NCI-H526 (cell line): ENCODE results near the gene MSANTD2.

Experiments used
- DNase-seq, 2 experiments: peaks; one replicate each; lab custom pipeline; 2025; lab: John Stamatoyannopoulos, UW

The MSANTD2 gene

GRCh38 chr11:124800226-124800929 is at the start of gene MSANTD2:
MSANTD2 (minus strand) TSS chr11:124800406; CDS start chr11:124800380, 26 bp downstream.
- DNase-seq: peak; percentile 73 to 94

- DNase-seq: no peak
Measured at GRCh38 chr11:124846070-124846673, 46.0 kb upstream of the MSANTD2 start.

- DNase-seq: no peak
Measured at GRCh38 chr11:124844664-124845079, 44.5 kb upstream of the MSANTD2 start.

GRCh38 chr11:124843616-124843910 is 43.4 kb upstream of the MSANTD2 start:
- no peak for DNase-seq

GRCh38 chr11:124842305-124842704 is 42.1 kb upstream of the MSANTD2 start:
- no peak for DNase-seq

- DNase-seq: no peak
Measured at GRCh38 chr11:124841840-124842239, 41.6 kb upstream of the MSANTD2 start.

GRCh38 chr11:124841201-124841600 is 41.0 kb upstream of the MSANTD2 start:
- no peak for DNase-seq

GRCh38 chr11:124840666-124841065 is 40.5 kb upstream of the MSANTD2 start:
- DNase-seq: no peak

- DNase-seq: no peak
Measured at GRCh38 chr11:124839972-124840621, 39.9 kb upstream of the MSANTD2 start.

GRCh38 chr11:124839128-124839971 is 39.1 kb upstream of the MSANTD2 start:
- peak in 1 of 2 experiments; percentile 75 for DNase-seq

GRCh38 chr11:124838805-124839127 is 38.6 kb upstream of the MSANTD2 start:
- DNase-seq: no peak

GRCh38 chr11:124837491-124837856 is 37.3 kb upstream of the MSANTD2 start:
- peak; percentile 91 to 97 for DNase-seq

GRCh38 chr11:124835918-124836317 is 35.7 kb upstream of the MSANTD2 start:
- DNase-seq: no peak

- peak; percentile 66 for DNase-seq
Measured at GRCh38 chr11:124834526-124835180, 34.4 kb upstream of the MSANTD2 start.

GRCh38 chr11:124832571-124832970 is 32.4 kb upstream of the MSANTD2 start:
- no peak for DNase-seq

- DNase-seq: no peak
Measured at GRCh38 chr11:124831897-124832296, 31.7 kb upstream of the MSANTD2 start.

- DNase-seq: no peak
Measured at GRCh38 chr11:124830749-124831148, 30.5 kb upstream of the MSANTD2 start.

- no peak for DNase-seq
Measured at GRCh38 chr11:124829986-124830385, 29.8 kb upstream of the MSANTD2 start.

GRCh38 chr11:124825876-124826275 is 25.7 kb upstream of the MSANTD2 start:
- no peak for DNase-seq

- DNase-seq: peak in 1 of 2 experiments; percentile 29
Measured at GRCh38 chr11:124823512-124824376, 23.5 kb upstream of the MSANTD2 start.
